ENCODE data around the gene CYTL1. TPM values are rescaled to one million over a fixed set of nuclear protein-coding genes. Genes with fewer than 3 reads are reported as not detected.

CYTL1 gene
- total RNA-seq, 4 donors from 2014 or later, result 0.79 to 1.8 TPM; not detected in 2

DNA sequence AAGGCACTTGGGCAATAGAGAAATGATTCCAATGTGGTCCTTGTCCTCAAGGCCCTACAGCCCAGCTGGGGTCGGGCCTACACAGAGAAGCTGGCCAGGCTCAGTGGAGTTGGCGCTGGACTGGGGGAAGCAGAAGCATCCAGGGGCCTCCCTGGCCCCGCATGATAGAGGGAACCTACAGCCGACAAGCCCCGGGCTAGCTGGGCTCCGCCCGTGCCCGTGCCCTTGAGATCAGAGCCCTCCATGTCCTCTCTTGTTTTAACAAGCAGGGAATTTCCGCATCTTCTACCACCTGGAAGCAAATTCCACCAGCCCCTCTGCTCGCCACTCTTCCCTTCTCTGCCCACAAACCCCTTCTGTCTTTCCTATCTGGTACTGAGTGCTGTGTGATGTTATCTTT is 31.6 kb downstream of the CYTL1 start:
- H3K36me3 ChIP-seq, result no peaks in the 10 kb centered on the region
- H3K4me1 ChIP-seq, result peaks cover 0 to 9% (median 7%) of the 10 kb centered on the region in 4 donors
- 80 to 81% methylated on average over 1 to 10 of the region's 10 CpGs for WGBS, 2 donors (ENCODE audit: low coverage in 1 of 2)
- in situ Hi-C loops (cut with MboI; ENCODE audit: low pct_ligation_motif_present in 1 of 4, low pct_unique_long_range_greater_than_20kb in 1 of 4, low sequenced_read_pairs in 3 of 4), result loop anchor here in 1 of 4 donors (25.0 kb wide), 1 partner anchor 825 kb away; no protein-coding TSS in a partner anchor
- H3K27me3 ChIP-seq, result no peaks in the 10 kb centered on the region
- H3K9me3 ChIP-seq, result no peaks in the 10 kb centered on the region
- H3K27ac ChIP-seq, result no peak overlapping the region
- TF ChIP-seq EP300 (IDR thresholded peaks at IDR 0.05; ENCODE audit: low read depth) (no peak), CTCF (IDR thresholded peaks at IDR 0.05) (no peak), POLR2AphosphoS5 (IDR thresholded peaks at IDR 0.05) (no peak), POLR2A (IDR thresholded peaks at IDR 0.05) (no peak)
- intact Hi-C loops (cut with DNase I; ENCODE audit: low total_unique reads), result no loop called here
- no peak overlapping the region for H3K4me3 ChIP-seq
- no peak for DNase-seq

GRCh38 chr4:4986841-4987240 is 32.4 kb downstream of the CYTL1 start:
- in situ Hi-C loops (cut with MboI; ENCODE audit: low pct_ligation_motif_present in 1 of 4, low pct_unique_long_range_greater_than_20kb in 1 of 4, low sequenced_read_pairs in 3 of 4), result loop anchor here in 1 of 4 donors (25.0 kb wide), 1 partner anchor 825 kb away; no protein-coding TSS in a partner anchor

GRCh38 chr4:4985844-4986243 is 33.4 kb downstream of the CYTL1 start:
- Histone ChIP-seq H3K27ac (no peak overlapping the region), H3K27me3 (no peaks in the 10 kb centered on the region), H3K4me3 (no peak overlapping the region), H3K36me3 (no peaks in the 10 kb centered on the region), H3K4me1 (no peaks in the 10 kb centered on the region), H3K9me3 (no peaks in the 10 kb centered on the region)
- in situ Hi-C loops (cut with MboI; ENCODE audit: low pct_ligation_motif_present in 1 of 4, low pct_unique_long_range_greater_than_20kb in 1 of 4, low sequenced_read_pairs in 3 of 4) (loop anchor here in 1 of 4 donors (25.0 kb wide), 1 partner anchor 826 kb away; no protein-coding TSS in a partner anchor), intact Hi-C loops (cut with DNase I; ENCODE audit: low total_unique reads) (no loop called here)
- WGBS, 2 donors (ENCODE audit: low coverage in 1 of 2), result 60% methylated on average over 1 of the region's 1 CpG; no CpG with 5 or more reads in 1 of the 2 donors
- no peak for DNase-seq
- TF ChIP-seq POLR2A (IDR thresholded peaks at IDR 0.05) (no peak), CTCF (IDR thresholded peaks at IDR 0.05) (no peak)

More at GRCh38 chr4:4986841-4987240, 32.4 kb downstream of the CYTL1 start:
- TF ChIP-seq POLR2AphosphoS5 (IDR thresholded peaks at IDR 0.05) (no peak), CTCF (IDR thresholded peaks at IDR 0.05) (no peak), POLR2A (IDR thresholded peaks at IDR 0.05) (no peak), EP300 (IDR thresholded peaks at IDR 0.05; ENCODE audit: low read depth) (no peak)
- 69 to 83% methylated on average over 2 to 5 of the region's 5 CpGs for WGBS, 2 donors (ENCODE audit: low coverage in 1 of 2)
- Histone ChIP-seq H3K4me1 (peaks cover 0 to 8% (median 7%) of the 10 kb centered on the region in 4 donors), H3K9me3 (no peaks in the 10 kb centered on the region), H3K4me3 (no peak overlapping the region), H3K27me3 (no peaks in the 10 kb centered on the region), H3K27ac (no peak overlapping the region), H3K36me3 (no peaks in the 10 kb centered on the region)
- DNase-seq, result no peak
- intact Hi-C loops (cut with DNase I; ENCODE audit: low total_unique reads), result no loop called here

GRCh38 chr4:4985036-4985435 is 34.2 kb downstream of the CYTL1 start:
- WGBS, 2 donors (ENCODE audit: low coverage in 1 of 2), result 83% methylated on average over 2 of the region's 2 CpGs; no CpG with 5 or more reads in 1 of the 2 donors
- in situ Hi-C loops (cut with MboI; ENCODE audit: low pct_ligation_motif_present in 1 of 4, low pct_unique_long_range_greater_than_20kb in 1 of 4, low sequenced_read_pairs in 3 of 4) (loop anchor here in 1 of 4 donors (25.0 kb wide), 1 partner anchor 827 kb away; no protein-coding TSS in a partner anchor), intact Hi-C loops (cut with DNase I; ENCODE audit: low total_unique reads) (no loop called here)
- no peaks in the 10 kb centered on the region for H3K27me3 ChIP-seq
- no peak overlapping the region for H3K27ac ChIP-seq
- H3K36me3 ChIP-seq, result no peaks in the 10 kb centered on the region
- no peak for DNase-seq
- H3K4me3 ChIP-seq, result no peak overlapping the region
- TF ChIP-seq CTCF (IDR thresholded peaks at IDR 0.05), result no peak
- no peak for TF ChIP-seq EP300 (IDR thresholded peaks at IDR 0.05; ENCODE audit: low read depth)
- TF ChIP-seq POLR2A (IDR thresholded peaks at IDR 0.05), result no peak
- TF ChIP-seq POLR2AphosphoS5 (IDR thresholded peaks at IDR 0.05), result no peak
- H3K9me3 ChIP-seq, result no peaks in the 10 kb centered on the region
- H3K4me1 ChIP-seq, result no peaks in the 10 kb centered on the region
